ENCODE results near the gene GALP.

Gene GALP

GRCh38 chr19:56140583-56141416, 35.0 kb upstream of the GALP start, which contains the start of gene ZNF444:
ZNF444 (plus strand) TSS chr19:56141287; CDS start chr19:56146912, 5,625 bp downstream.
- Histone ChIP-seq H3K4me3 (ENCODE audit: low read length) (peak within 1 kb of the TSS; percentile 81), H3K9ac (ENCODE audit: low read length) (peak within 1 kb of the TSS; percentile 82), H3K4me1 (ENCODE audit: control insufficient read depth, insufficient read depth, low read length) (peaks cover 19% of the 10 kb centered on the region), H3K9me3 (ENCODE audit: control insufficient read depth, low read length) (no peaks in the 10 kb centered on the region), H3K36me3 (ENCODE audit: control insufficient read depth, insufficient read depth, low read length, severe bottlenecking) (no peaks in the 10 kb centered on the region), H3K27me3 (replicated peaks; ENCODE audit: control insufficient read depth, insufficient read depth, low read length) (no peaks in the 10 kb centered on the region)
- peak; percentile 100 for DNase-seq (ENCODE audit: low read depth)

GRCh38 chr19:56141417-56141993, 34.3 kb upstream of the GALP start:
- H3K36me3 ChIP-seq (ENCODE audit: control insufficient read depth, insufficient read depth, low read length, severe bottlenecking), result no peaks in the 10 kb centered on the region
- no peaks in the 10 kb centered on the region for H3K9me3 ChIP-seq (ENCODE audit: control insufficient read depth, low read length)
- H3K9ac ChIP-seq (ENCODE audit: low read length), result peak overlapping the region; percentile 81
- peaks cover 19% of the 10 kb centered on the region for H3K4me1 ChIP-seq (ENCODE audit: control insufficient read depth, insufficient read depth, low read length)
- H3K4me3 ChIP-seq (ENCODE audit: low read length), result peak overlapping the region; percentile 81
- peak; percentile 47 for DNase-seq (ENCODE audit: low read depth)
- H3K27me3 ChIP-seq (replicated peaks; ENCODE audit: control insufficient read depth, insufficient read depth, low read length), result no peaks in the 10 kb centered on the region

DNA sequence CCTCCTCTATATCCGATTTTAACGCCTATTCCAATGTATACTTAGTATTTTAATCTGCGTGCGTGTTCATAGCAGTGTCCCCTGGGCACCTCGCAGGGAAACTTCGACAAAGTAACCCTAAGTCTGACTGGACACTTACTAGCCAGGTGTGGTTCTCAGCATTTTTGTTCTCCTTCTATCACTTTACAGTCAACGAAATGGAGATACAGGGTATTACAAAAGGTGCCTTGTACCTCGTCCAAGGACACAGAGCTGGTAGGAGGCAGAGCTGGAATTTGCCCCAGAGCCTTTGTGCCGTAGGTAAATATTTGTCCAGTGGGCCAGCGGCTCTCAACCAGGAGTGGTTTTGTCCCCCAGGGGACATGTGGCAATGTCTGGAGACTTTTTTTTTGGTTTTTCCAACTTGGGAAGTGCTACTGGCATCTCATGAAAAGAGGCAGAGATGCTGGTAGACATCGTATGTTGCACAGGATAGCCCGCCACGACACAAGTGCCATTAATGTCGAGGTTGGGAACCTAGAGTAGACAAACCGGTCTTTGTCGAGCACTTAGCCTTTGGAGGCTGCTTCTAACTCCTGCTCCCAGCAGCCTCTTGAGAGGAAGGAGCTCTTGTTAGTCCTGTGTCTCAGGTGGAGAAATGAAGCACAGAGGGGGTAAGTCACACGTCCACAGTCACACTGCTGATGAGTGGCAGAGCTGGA, 33.6 kb upstream of the GALP start:
- peak overlapping the region; percentile 81 for H3K4me3 ChIP-seq (ENCODE audit: low read length)
- DNase-seq (ENCODE audit: low read depth), result no peak
- H3K27me3 ChIP-seq (replicated peaks; ENCODE audit: control insufficient read depth, insufficient read depth, low read length), result no peaks in the 10 kb centered on the region
- H3K4me1 ChIP-seq (ENCODE audit: control insufficient read depth, insufficient read depth, low read length), result peaks cover 19% of the 10 kb centered on the region
- H3K9ac ChIP-seq (ENCODE audit: low read length), result peak overlapping the region; percentile 62
- no peaks in the 10 kb centered on the region for H3K9me3 ChIP-seq (ENCODE audit: control insufficient read depth, low read length)
- no peaks in the 10 kb centered on the region for H3K36me3 ChIP-seq (ENCODE audit: control insufficient read depth, insufficient read depth, low read length, severe bottlenecking)

- Histone ChIP-seq H3K36me3 (ENCODE audit: control insufficient read depth, insufficient read depth, low read length, severe bottlenecking) (no peaks in the 10 kb centered on the region), H3K4me3 (ENCODE audit: low read length) (no peak overlapping the region), H3K27me3 (replicated peaks; ENCODE audit: control insufficient read depth, insufficient read depth, low read length) (no peaks in the 10 kb centered on the region), H3K9ac (ENCODE audit: low read length) (no peak overlapping the region), H3K4me1 (ENCODE audit: control insufficient read depth, insufficient read depth, low read length) (peaks cover 19% of the 10 kb centered on the region), H3K9me3 (ENCODE audit: control insufficient read depth, low read length) (no peaks in the 10 kb centered on the region)
- no peak for DNase-seq (ENCODE audit: low read depth)
These were observed 32.8 kb upstream of the GALP start for GRCh38 chr19:56142897-56143434.

- Histone ChIP-seq H3K9me3 (ENCODE audit: control insufficient read depth, low read length) (no peaks in the 10 kb centered on the region), H3K4me1 (ENCODE audit: control insufficient read depth, insufficient read depth, low read length) (peaks cover 19% of the 10 kb centered on the region), H3K4me3 (ENCODE audit: low read length) (no peak overlapping the region), H3K36me3 (ENCODE audit: control insufficient read depth, insufficient read depth, low read length, severe bottlenecking) (no peaks in the 10 kb centered on the region), H3K9ac (ENCODE audit: low read length) (no peak overlapping the region), H3K27me3 (replicated peaks; ENCODE audit: control insufficient read depth, insufficient read depth, low read length) (no peaks in the 10 kb centered on the region)
- no peak for DNase-seq (ENCODE audit: low read depth)
These were observed 31.4 kb upstream of the GALP start for GRCh38 chr19:56144376-56144775.

- no peak for DNase-seq (ENCODE audit: low read depth)
- no peak overlapping the region for H3K4me3 ChIP-seq (ENCODE audit: low read length)
- H3K27me3 ChIP-seq (replicated peaks; ENCODE audit: control insufficient read depth, insufficient read depth, low read length), result no peaks in the 10 kb centered on the region
- H3K36me3 ChIP-seq (ENCODE audit: control insufficient read depth, insufficient read depth, low read length, severe bottlenecking), result no peaks in the 10 kb centered on the region
- H3K9me3 ChIP-seq (ENCODE audit: control insufficient read depth, low read length), result no peaks in the 10 kb centered on the region
- no peak overlapping the region for H3K9ac ChIP-seq (ENCODE audit: low read length)
- H3K4me1 ChIP-seq (ENCODE audit: control insufficient read depth, insufficient read depth, low read length), result peaks cover 16% of the 10 kb centered on the region
These were observed 31.0 kb upstream of the GALP start for GRCh38 chr19:56144831-56145230.

GRCh38 chr19:56145698-56146097, 30.1 kb upstream of the GALP start:
- H3K4me1 ChIP-seq (ENCODE audit: control insufficient read depth, insufficient read depth, low read length), result peaks cover 12% of the 10 kb centered on the region
- H3K36me3 ChIP-seq (ENCODE audit: control insufficient read depth, insufficient read depth, low read length, severe bottlenecking), result no peaks in the 10 kb centered on the region
- no peak overlapping the region for H3K9ac ChIP-seq (ENCODE audit: low read length)
- no peak for DNase-seq (ENCODE audit: low read depth)
- H3K4me3 ChIP-seq (ENCODE audit: low read length), result no peak overlapping the region
- H3K9me3 ChIP-seq (ENCODE audit: control insufficient read depth, low read length), result no peaks in the 10 kb centered on the region
- no peaks in the 10 kb centered on the region for H3K27me3 ChIP-seq (replicated peaks; ENCODE audit: control insufficient read depth, insufficient read depth, low read length)

- H3K9me3 ChIP-seq (ENCODE audit: control insufficient read depth, low read length), result no peaks in the 10 kb centered on the region
- peaks cover 8% of the 10 kb centered on the region for H3K4me1 ChIP-seq (ENCODE audit: control insufficient read depth, insufficient read depth, low read length)
- no peaks in the 10 kb centered on the region for H3K27me3 ChIP-seq (replicated peaks; ENCODE audit: control insufficient read depth, insufficient read depth, low read length)
- no peaks in the 10 kb centered on the region for H3K36me3 ChIP-seq (ENCODE audit: control insufficient read depth, insufficient read depth, low read length, severe bottlenecking)
- H3K4me3 ChIP-seq (ENCODE audit: low read length), result no peak overlapping the region
- DNase-seq (ENCODE audit: low read depth), result no peak
- H3K9ac ChIP-seq (ENCODE audit: low read length), result no peak overlapping the region
These were observed 28.9 kb upstream of the GALP start for GRCh38 chr19:56146904-56147303.

GRCh38 chr19:56147307-56147706, 28.5 kb upstream of the GALP start:
- no peaks in the 10 kb centered on the region for H3K9me3 ChIP-seq (ENCODE audit: control insufficient read depth, low read length)
- no peak for DNase-seq (ENCODE audit: low read depth)
- no peak overlapping the region for H3K9ac ChIP-seq (ENCODE audit: low read length)
- peaks cover 4% of the 10 kb centered on the region for H3K4me1 ChIP-seq (ENCODE audit: control insufficient read depth, insufficient read depth, low read length)
- no peak overlapping the region for H3K4me3 ChIP-seq (ENCODE audit: low read length)
- H3K36me3 ChIP-seq (ENCODE audit: control insufficient read depth, insufficient read depth, low read length, severe bottlenecking), result no peaks in the 10 kb centered on the region
- no peaks in the 10 kb centered on the region for H3K27me3 ChIP-seq (replicated peaks; ENCODE audit: control insufficient read depth, insufficient read depth, low read length)

DNA sequence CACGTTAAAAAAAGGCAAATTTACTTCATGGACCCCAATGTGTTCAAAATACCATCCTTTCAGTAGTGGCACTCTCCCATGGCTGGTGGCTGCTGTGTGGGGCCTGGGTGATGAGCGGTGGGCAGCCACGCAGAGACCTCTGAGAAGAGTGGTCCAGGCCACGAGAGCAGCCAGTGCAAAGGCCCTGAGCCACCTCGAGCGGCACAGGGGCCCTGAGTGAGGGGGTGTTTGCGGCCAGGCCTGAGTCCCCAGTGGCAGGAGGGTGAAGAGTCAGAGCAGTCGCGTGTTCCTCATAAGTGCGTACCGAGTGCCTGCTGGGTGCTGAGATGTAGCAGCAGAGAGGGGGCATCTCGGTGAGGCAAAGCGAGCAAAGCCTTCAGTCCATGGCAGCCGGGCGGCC, 27.7 kb upstream of the GALP start:
- H3K36me3 ChIP-seq (ENCODE audit: control insufficient read depth, insufficient read depth, low read length, severe bottlenecking), result no peaks in the 10 kb centered on the region

More for the DNA sequence above, 27.7 kb upstream of the GALP start:
- Histone ChIP-seq H3K9me3 (ENCODE audit: control insufficient read depth, low read length) (no peaks in the 10 kb centered on the region), H3K4me1 (ENCODE audit: control insufficient read depth, insufficient read depth, low read length) (peaks cover 2% of the 10 kb centered on the region), H3K4me3 (ENCODE audit: low read length) (no peak overlapping the region), H3K27me3 (replicated peaks; ENCODE audit: control insufficient read depth, insufficient read depth, low read length) (no peaks in the 10 kb centered on the region), H3K9ac (ENCODE audit: low read length) (no peak overlapping the region)
- DNase-seq (ENCODE audit: low read depth), result no peak
